SK-N-SH treated with all-trans-retinoic acid at 6 μM for 48 hours (cell line): ENCODE measurements around the gene SLC22A14.

Experiments
- ATAC-seq: fragments of 200-7000 bp; cut with Tn5 transposase; 3 replicates; pipeline ENCODE4 v1.9.1; 2020; ENCODE audit warnings: mild to moderate bottlenecking, moderate library complexity
- ARNTL ChIP-seq: fragments of 450-650 bp; formaldehyde crosslinking; IDR thresholded peaks from 2 replicates; pipeline ENCODE4 v1.5.0; 2020; ENCODE audit warnings: low read depth, mild to moderate bottlenecking, moderate library complexity, borderline replicate concordance
- BACH2 ChIP-seq: fragments of 250-450 bp; sonication (Bioruptor Pico); IDR thresholded peaks from 2 replicates; pipeline ENCODE4 v1.9.0; 2021; ENCODE audit warnings: mild to moderate bottlenecking, borderline replicate concordance
- CSDC2 ChIP-seq: fragments of 250-450 bp; sonication (Bioruptor Pico); IDR thresholded peaks from 2 replicates; pipeline ENCODE4 v1.5.0; 2020; ENCODE audit warnings: mild to moderate bottlenecking, moderate library complexity
- ESRRG ChIP-seq: fragments of 250-450 bp; sonication (Bioruptor Pico); IDR thresholded peaks from 2 replicates; pipeline ENCODE4 v1.6.1; 2021; ENCODE audit warnings: mild to moderate bottlenecking
- GLIS3 ChIP-seq: fragments of 250-450 bp; sonication (Bioruptor Pico); IDR thresholded peaks from 2 replicates; pipeline ENCODE4 v1.5.0; 2020; ENCODE audit warnings: mild to moderate bottlenecking, moderate library complexity
- ISL1 ChIP-seq: fragments of 250-450 bp; sonication (Bioruptor Pico); IDR thresholded peaks from 2 replicates; pipeline ENCODE4 v2.1.2; 2022; ENCODE audit warnings: mild to moderate bottlenecking, moderate library complexity
- OSR1 ChIP-seq: fragments of 250-450 bp; sonication (Bioruptor Pico); IDR thresholded peaks from 2 replicates; pipeline ENCODE4 v1.8.0; 2022; ENCODE audit warnings: moderate library complexity, mild to moderate bottlenecking, inconsistent platforms
- PPARA ChIP-seq: fragments of 250-450 bp; sonication (Bioruptor Pico); IDR thresholded peaks from 2 replicates; pipeline ENCODE4 v1.5.0; 2020; ENCODE audit warnings: mild to moderate bottlenecking, borderline replicate concordance
- RARB ChIP-seq: fragments of 250-450 bp; sonication (Bioruptor Pico); IDR thresholded peaks from 2 replicates; pipeline ENCODE4 v1.8.0; 2021; ENCODE audit warnings: mild to moderate bottlenecking, moderate library complexity
- SNAI2 ChIP-seq: fragments of 250-450 bp; sonication (Bioruptor Pico); IDR thresholded peaks from 2 replicates; pipeline ENCODE4 v1.5.0; 2020; ENCODE audit warnings: mild to moderate bottlenecking, moderate library complexity
- TCF4 ChIP-seq: fragments of 250-450 bp; sonication (Bioruptor Pico); IDR thresholded peaks from 2 replicates; pipeline ENCODE4 v1.8.0; 2021; ENCODE audit warnings: mild to moderate bottlenecking, moderate library complexity, borderline replicate concordance
- TOX ChIP-seq: fragments of 250-450 bp; sonication (Bioruptor Pico); IDR thresholded peaks from 2 replicates; pipeline ENCODE4 v1.8.0; 2021; ENCODE audit warnings: mild to moderate bottlenecking, moderate library complexity, borderline replicate concordance
- ZC3H10 ChIP-seq: fragments of 250-450 bp; sonication (Bioruptor Pico); IDR thresholded peaks from 2 replicates; pipeline ENCODE4 v1.5.1; 2021; ENCODE audit warnings: mild to moderate bottlenecking, moderate library complexity
- ZFP30 ChIP-seq: fragments of 450-650 bp; formaldehyde crosslinking; IDR thresholded peaks from 2 replicates; pipeline ENCODE4 v1.5.0; 2022; ENCODE audit warnings: mild to moderate bottlenecking, moderate library complexity
- ZNF565 ChIP-seq: fragments of 450-650 bp; formaldehyde crosslinking; conservative IDR thresholded peaks from 2 replicates; pipeline ENCODE4 v1.5.0; 2020; ENCODE audit warnings: low read depth, mild to moderate bottlenecking, moderate library complexity
- ZNF70 ChIP-seq: fragments of 450-650 bp; formaldehyde crosslinking; IDR thresholded peaks from 2 replicates; pipeline ENCODE4 v1.5.0; 2020; ENCODE audit warnings: mild to moderate bottlenecking, moderate library complexity
- ZNF8 ChIP-seq: fragments of 450-650 bp; formaldehyde crosslinking; IDR thresholded peaks from 2 replicates; pipeline ENCODE4 v1.5.0; 2020; ENCODE audit warnings: mild to moderate bottlenecking, moderate library complexity
- TF ChIP-seq, protein P1 (sequence below): fragments of 250-450 bp; sonication (Bioruptor Pico); IDR thresholded peaks from 2 replicates; pipeline ENCODE4 v1.8.0; 2021; ENCODE audit warnings: low read depth, mild to moderate bottlenecking, moderate library complexity, borderline replicate concordance
- TF ChIP-seq, protein P2 (sequence below): fragments of 250-450 bp; sonication (Bioruptor Pico); IDR thresholded peaks from 2 replicates; pipeline ENCODE4 v1.5.1; 2020; ENCODE audit warnings: low read depth, mild to moderate bottlenecking, moderate library complexity
- TF ChIP-seq, protein P3 (sequence below): fragments of 250-450 bp; sonication (Bioruptor Pico); IDR thresholded peaks from 2 replicates; pipeline ENCODE4 v1.5.0; 2020; ENCODE audit warnings: mild to moderate bottlenecking, moderate library complexity
- TF ChIP-seq, protein P4 (sequence below): fragments of 250-450 bp; sonication (Bioruptor Pico); IDR thresholded peaks from 2 replicates; pipeline ENCODE4 v1.5.1; 2021; ENCODE audit warnings: mild to moderate bottlenecking, moderate library complexity

SLC22A14 gene

DNA sequence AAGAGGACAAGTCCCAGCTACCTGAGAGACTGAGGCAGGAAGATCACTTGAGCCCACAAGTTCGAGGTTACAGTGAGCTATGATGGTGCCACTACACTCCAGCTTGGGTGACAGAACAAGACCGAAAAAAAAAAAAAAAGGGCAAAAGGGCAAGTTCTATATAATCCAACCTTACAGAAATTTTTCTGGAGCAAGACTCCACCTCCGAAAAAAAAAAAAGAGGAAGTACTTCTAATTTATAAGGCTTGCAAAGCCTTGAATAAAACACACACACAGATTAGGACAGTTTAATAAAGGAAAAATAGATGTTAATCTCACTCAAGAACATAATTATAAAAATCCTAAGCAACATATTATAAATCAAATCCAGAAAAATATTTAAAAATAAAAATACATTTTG lies 50.1 kb downstream of the SLC22A14 start:
- TF ChIP-seq ESRRG (CRISPR knock-in tag) (no peak), ZFP30 (CRISPR knock-in tag) (no peak), SNAI2 (CRISPR knock-in tag) (no peak), GLIS3 (CRISPR knock-in tag) (no peak), ZNF8 (CRISPR knock-in tag) (no peak), PPARA (no peak), ZNF70 (CRISPR knock-in tag) (no peak), RARB (CRISPR knock-in tag) (no peak), ZC3H10 (CRISPR knock-in tag) (no peak), ISL1 (no peak), TOX (CRISPR knock-in tag) (no peak), BACH2 (CRISPR knock-in tag) (no peak), CSDC2 (CRISPR knock-in tag) (no peak), ZNF565 (no peak), OSR1 (CRISPR knock-in tag) (no peak)
- TF ChIP-seq, protein P1, sequence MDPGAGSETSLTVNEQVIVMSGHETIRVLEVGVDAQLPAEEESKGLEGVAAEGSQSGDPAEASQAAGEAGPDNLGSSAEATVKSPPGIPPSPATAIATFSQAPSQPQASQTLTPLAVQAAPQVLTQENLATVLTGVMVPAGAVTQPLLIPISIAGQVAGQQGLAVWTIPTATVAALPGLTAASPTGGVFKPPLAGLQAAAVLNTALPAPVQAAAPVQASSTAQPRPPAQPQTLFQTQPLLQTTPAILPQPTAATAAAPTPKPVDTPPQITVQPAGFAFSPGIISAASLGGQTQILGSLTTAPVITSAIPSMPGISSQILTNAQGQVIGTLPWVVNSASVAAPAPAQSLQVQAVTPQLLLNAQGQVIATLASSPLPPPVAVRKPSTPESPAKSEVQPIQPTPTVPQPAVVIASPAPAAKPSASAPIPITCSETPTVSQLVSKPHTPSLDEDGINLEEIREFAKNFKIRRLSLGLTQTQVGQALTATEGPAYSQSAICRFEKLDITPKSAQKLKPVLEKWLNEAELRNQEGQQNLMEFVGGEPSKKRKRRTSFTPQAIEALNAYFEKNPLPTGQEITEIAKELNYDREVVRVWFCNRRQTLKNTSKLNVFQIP: no peak
- TF ChIP-seq, protein P2, sequence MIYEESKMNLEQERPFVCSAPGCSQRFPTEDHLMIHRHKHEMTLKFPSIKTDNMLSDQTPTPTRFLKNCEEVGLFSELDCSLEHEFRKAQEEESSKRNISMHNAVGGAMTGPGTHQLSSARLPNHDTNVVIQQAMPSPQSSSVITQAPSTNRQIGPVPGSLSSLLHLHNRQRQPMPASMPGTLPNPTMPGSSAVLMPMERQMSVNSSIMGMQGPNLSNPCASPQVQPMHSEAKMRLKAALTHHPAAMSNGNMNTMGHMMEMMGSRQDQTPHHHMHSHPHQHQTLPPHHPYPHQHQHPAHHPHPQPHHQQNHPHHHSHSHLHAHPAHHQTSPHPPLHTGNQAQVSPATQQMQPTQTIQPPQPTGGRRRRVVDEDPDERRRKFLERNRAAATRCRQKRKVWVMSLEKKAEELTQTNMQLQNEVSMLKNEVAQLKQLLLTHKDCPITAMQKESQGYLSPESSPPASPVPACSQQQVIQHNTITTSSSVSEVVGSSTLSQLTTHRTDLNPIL (CRISPR knock-in tag): no peak
- TF ChIP-seq, protein P3, sequence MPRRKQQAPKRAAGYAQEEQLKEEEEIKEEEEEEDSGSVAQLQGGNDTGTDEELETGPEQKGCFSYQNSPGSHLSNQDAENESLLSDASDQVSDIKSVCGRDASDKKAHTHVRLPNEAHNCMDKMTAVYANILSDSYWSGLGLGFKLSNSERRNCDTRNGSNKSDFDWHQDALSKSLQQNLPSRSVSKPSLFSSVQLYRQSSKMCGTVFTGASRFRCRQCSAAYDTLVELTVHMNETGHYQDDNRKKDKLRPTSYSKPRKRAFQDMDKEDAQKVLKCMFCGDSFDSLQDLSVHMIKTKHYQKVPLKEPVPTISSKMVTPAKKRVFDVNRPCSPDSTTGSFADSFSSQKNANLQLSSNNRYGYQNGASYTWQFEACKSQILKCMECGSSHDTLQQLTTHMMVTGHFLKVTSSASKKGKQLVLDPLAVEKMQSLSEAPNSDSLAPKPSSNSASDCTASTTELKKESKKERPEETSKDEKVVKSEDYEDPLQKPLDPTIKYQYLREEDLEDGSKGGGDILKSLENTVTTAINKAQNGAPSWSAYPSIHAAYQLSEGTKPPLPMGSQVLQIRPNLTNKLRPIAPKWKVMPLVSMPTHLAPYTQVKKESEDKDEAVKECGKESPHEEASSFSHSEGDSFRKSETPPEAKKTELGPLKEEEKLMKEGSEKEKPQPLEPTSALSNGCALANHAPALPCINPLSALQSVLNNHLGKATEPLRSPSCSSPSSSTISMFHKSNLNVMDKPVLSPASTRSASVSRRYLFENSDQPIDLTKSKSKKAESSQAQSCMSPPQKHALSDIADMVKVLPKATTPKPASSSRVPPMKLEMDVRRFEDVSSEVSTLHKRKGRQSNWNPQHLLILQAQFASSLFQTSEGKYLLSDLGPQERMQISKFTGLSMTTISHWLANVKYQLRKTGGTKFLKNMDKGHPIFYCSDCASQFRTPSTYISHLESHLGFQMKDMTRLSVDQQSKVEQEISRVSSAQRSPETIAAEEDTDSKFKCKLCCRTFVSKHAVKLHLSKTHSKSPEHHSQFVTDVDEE (CRISPR knock-in tag): no peak
- TF ChIP-seq, protein P4, sequence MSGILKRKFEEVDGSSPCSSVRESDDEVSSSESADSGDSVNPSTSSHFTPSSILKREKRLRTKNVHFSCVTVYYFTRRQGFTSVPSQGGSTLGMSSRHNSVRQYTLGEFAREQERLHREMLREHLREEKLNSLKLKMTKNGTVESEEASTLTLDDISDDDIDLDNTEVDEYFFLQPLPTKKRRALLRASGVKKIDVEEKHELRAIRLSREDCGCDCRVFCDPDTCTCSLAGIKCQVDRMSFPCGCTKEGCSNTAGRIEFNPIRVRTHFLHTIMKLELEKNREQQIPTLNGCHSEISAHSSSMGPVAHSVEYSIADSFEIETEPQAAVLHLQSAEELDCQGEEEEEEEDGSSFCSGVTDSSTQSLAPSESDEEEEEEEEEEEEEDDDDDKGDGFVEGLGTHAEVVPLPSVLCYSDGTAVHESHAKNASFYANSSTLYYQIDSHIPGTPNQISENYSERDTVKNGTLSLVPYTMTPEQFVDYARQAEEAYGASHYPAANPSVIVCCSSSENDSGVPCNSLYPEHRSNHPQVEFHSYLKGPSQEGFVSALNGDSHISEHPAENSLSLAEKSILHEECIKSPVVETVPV: no peak
- ATAC-seq: no peak

DNA sequence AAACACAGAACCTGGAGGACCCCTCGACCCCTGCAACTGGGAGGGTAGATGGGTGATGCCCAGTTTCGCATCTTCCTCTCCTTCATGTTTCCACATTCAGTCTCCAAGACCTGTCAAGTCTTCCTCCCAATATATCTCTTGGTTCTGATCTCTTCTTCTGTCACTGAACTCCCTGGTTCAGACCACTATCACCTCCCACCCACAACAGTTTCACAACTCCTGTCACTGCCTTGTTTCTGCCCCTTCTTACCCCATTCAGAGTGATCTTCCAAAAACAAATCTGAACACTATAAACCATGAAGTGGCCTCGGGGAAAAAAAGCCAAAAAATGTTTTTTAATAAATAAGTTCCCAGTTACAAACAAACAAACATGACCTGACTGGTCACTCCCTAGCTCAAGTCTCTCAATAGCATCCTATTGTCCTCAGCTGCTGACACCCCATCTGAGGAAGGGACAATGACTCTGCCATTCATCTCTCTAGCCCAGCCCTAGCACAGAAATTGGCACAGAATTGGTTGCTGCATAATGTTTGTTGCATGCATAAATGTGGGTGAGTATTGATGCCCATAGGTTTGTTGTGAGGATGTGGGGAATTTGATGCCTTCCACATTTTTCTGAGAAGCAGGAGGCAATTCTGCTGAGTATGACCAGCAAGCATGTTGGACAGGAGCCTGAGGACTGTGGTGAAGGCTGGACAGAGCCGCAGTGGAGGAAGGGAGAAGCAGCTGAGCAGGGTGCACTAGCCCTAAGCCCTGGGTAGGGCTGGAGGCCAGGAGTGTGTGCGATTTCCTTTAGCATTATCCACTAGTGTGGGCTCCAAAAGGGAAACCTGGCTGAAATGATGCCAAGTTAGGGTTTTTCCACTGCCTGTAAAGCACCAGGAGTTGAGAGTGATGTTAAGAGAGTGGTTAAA lies 52.3 kb downstream of the SLC22A14 start:
- TF ChIP-seq ARNTL (CRISPR knock-in tag): no peak
- no peak for TF ChIP-seq PPARA
- TF ChIP-seq GLIS3 (CRISPR knock-in tag): no peak
- no peak for TF ChIP-seq ISL1
- TF ChIP-seq RARB (CRISPR knock-in tag): no peak
- TF ChIP-seq CSDC2 (CRISPR knock-in tag): no peak
- TF ChIP-seq, protein P2 (CRISPR knock-in tag): no peak
- TF ChIP-seq, protein P4: no peak
- no peak for TF ChIP-seq OSR1 (CRISPR knock-in tag)
- no peak for TF ChIP-seq ZNF8 (CRISPR knock-in tag)
- TF ChIP-seq TCF4: no peak
- TF ChIP-seq, protein P3 (CRISPR knock-in tag): no peak
- no peak for TF ChIP-seq TOX (CRISPR knock-in tag)
- TF ChIP-seq ZFP30 (CRISPR knock-in tag): no peak
- no peak for TF ChIP-seq ZC3H10 (CRISPR knock-in tag)
- TF ChIP-seq ZNF565: no peak
- no peak for TF ChIP-seq ZNF70 (CRISPR knock-in tag)
- no peak for TF ChIP-seq BACH2 (CRISPR knock-in tag)
- peak; percentile 83 for ATAC-seq
